GM12865 (cell line): ENCODE measurements around the gene CREBL2.

Experiments
- DNase-seq: peaks from one replicate; pipeline ENCODE4 v3.0.0; 2010; ENCODE audit warnings: low read depth
- H3K4me3 ChIP-seq: 2 replicates; pipeline ENCODE4 v1.5.1; 2011; ENCODE audit warnings: mild to moderate bottlenecking, low read depth, low read length, control low read depth
- TF ChIP-seq, protein P1 (sequence below): IDR thresholded peaks from 2 replicates; pipeline ENCODE4 v1.5.1; 2011; ENCODE audit warnings: low read length, control low read depth, low read depth, inconsistent platforms; ENCODE audit not compliant: insufficient read depth; ENCODE audit errors: missing control alignments

Gene CREBL2

DNA sequence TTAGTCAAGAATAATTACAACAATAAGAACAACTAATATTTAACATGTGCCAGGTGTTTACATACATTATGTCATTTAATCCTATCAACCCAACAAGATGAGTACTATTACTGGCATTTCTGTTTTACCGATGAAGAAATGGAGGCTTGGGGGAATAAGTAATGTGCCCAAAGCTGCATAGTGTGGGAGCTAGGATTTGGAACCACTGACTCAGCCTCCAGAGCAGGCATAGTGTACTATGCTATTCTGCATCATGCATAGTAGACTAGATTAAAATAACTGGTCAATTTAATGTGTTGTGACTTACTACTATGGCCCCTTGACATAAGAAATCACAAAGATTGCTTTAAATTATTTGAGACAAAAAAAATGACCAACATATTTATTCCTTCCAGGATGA is 74.8 kb downstream of the CREBL2 start:
- TF ChIP-seq, protein P1, sequence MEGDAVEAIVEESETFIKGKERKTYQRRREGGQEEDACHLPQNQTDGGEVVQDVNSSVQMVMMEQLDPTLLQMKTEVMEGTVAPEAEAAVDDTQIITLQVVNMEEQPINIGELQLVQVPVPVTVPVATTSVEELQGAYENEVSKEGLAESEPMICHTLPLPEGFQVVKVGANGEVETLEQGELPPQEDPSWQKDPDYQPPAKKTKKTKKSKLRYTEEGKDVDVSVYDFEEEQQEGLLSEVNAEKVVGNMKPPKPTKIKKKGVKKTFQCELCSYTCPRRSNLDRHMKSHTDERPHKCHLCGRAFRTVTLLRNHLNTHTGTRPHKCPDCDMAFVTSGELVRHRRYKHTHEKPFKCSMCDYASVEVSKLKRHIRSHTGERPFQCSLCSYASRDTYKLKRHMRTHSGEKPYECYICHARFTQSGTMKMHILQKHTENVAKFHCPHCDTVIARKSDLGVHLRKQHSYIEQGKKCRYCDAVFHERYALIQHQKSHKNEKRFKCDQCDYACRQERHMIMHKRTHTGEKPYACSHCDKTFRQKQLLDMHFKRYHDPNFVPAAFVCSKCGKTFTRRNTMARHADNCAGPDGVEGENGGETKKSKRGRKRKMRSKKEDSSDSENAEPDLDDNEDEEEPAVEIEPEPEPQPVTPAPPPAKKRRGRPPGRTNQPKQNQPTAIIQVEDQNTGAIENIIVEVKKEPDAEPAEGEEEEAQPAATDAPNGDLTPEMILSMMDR: no peak
- no peak for DNase-seq
- no peak overlapping the region for H3K4me3 ChIP-seq

DNA sequence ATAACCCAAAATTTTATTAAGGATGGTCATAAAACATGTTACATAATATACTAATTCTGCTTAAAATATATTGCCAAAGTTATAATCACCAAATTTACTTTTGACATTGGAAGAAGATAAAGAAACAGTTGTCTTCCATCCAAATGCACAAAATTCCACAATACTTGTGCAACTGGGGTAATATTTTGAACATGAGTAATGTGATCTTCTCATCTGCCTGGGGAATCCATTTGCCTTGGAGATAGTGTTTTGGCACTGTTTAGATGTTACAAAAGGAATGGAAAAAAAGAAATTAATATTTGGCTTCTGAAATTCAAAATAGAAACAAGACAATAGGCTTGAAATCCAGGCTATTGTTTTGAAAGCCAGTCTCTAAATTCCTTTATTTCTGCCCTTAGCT is 75.2 kb downstream of the CREBL2 start:
- DNase-seq: no peak
- TF ChIP-seq, protein P1: no peak
- no peak overlapping the region for H3K4me3 ChIP-seq

DNA sequence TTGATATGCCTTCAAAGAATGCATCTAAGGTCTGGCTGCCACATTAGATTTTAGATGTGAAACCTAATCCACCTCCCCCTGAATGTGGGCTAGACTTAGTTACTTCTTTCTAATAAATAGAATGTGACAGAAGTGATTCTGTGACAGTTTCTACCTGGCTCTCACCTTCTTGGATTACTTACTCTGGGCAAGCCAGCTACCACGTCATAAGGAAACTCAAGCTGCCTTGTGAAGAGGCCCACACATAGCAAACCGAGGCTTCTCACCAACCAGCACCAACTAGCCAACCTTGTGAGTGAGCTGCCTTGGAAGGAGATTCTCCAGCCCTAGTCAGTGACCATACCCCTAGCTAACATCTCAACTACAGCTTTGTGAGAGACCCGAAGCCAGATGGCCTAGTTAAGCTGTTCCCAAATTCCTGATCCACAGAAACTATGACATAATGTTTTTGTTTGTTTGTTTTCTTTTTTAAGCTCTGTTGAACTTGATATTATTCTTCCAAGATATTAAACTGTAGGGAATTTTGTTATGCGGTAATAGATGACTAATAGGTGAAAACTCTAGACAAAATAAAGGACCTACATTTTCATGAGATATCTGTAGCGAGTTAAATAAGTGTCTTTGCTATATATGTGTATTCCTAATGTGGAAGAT is 78.1 kb downstream of the CREBL2 start:
- no peak overlapping the region for H3K4me3 ChIP-seq
- peak; percentile 75 for DNase-seq
- TF ChIP-seq, protein P1: no peak

DNA sequence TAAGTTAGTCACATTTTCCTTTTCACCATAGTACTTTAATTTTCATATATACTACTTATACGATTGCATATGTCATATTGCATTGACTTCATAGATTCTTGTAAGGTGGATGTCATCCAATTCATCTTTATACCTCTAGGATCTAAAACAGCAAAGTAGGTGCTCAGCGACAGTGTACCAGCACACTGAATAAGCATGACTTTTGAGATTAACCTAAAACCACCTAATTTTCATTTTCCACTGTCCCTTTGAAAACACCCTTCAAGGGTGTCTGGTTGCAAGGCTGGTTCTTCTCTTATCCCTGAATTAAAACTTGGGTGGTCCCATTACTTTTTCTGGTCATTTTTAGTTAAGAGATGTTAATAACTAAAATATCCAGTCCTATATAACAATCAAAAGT is 79.9 kb downstream of the CREBL2 start:
- no peak overlapping the region for H3K4me3 ChIP-seq
- no peak for DNase-seq
- TF ChIP-seq, protein P1: no peak

DNA sequence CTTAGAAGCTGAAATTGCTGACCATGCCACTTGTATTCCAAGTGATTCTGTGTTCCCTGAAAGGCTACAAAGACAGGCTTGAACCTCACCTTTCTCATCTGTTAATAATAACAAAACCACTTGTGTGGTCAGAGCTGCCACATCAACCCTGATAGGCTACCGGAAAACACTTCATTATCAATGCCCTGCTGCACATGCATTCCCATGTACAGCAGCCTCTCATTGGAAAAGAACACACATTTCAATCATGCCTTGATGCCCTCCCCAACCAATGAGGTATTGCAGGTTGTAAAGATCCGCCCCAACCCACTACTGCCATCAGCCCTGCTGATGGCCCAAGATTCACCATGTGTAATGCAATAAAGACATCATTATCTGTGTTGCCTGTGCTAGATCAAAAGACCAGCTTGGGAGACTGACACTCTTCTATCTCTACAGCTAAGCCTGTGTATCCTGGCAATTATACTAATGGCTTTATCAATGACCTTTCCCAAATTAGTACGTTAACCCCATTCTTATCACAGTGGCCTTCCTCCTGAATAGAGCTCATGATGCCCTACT is 81.5 kb downstream of the CREBL2 start:
- H3K4me3 ChIP-seq: no peak overlapping the region
- DNase-seq: peak; percentile 77
- TF ChIP-seq, protein P1: no peak
